HG03457 (cell line): Measurements from ENCODE around the gene KRTAP20-3.

Experiments
- ATAC-seq: cut with Tn5 transposase; IDR thresholded peaks from one replicate; pipeline ENCODE4 v1.9.1; 2021; ENCODE audit warnings: moderate number of reproducible peaks; ENCODE audit not compliant: unreplicated experiment

The KRTAP20-3 gene

DNA sequence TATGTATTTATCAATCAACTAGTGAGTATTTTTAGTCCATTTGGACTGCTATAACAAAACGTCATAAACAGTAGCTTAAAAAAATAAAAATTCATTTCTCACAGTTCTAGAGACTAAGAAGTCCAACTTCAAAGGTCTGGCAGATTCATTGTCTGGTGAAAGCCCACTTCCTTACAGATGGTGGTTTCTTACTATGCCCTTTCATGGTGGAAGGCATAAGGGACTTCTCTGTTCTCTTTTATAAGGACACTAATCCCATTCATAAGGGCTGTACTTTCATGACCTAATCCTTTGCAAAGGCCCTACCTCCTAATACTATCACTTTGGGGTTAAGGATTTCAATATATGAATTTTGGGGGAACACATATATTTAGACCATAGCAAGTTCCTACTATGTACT, 37.9 kb downstream of the KRTAP20-3 start:
- no peak for ATAC-seq

DNA sequence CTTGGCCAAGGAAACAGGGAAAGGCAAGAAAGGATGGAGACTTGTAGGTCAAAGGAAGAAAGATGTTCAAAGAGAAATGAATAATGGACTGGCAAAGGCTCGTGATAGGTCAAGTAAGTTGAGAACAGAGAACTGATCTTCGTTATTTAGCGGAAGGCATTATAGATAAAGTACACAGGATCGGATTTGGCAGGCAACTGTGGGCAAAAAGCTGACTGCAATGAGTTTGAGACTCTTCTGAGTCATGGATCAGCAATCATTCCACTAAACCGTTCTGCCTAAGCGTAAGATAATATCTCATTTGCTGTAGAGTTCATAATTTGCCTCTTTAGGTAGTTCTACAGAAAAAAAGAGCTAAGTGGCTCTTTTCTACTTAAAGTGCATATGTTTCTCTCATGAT, 41.8 kb downstream of the KRTAP20-3 start:
- no peak for ATAC-seq

DNA sequence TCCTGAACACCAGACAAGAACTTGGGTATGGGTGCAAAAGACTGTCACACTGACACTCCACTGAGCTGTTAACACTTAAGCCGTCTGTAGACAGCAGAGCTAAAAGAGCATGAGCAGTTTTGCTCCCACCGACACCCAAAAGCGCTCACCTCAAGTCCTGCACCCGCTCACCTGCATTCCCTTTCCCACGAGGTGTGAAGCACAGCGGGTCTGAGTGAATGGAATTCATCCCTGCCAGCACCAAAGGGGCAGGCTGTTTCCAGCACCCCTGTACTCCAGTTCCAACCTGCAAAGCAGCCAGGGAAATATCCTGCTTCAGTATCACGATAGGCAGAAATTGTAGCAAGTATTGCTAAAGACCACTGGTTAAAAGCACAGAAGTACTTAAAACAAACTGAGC, 47.2 kb downstream of the KRTAP20-3 start:
- ATAC-seq = no peak
